Transverse colon (tissue), 4 donors: ENCODE measurements around the gene RNASE11.

Experiments used
- CTCF ChIP-seq, 5 experiments: fragments of 200-600 bp in 3 of 5; fragments of 450-650 bp in 2 of 5; sonication (generic) in 3 of 5; IDR thresholded peaks; 1 replicate in 2 of 5; 2 replicates in 3 of 5; pipeline ENCODE4 v1.5.1; 2016 to 2017; ENCODE audit warnings: antibody characterized with exemption in 5 of 5, inconsistent platforms in 3 of 5, mild to moderate bottlenecking in 2 of 5, moderate library complexity in 1 of 5
- EP300 ChIP-seq: sonication (generic); formaldehyde crosslinking; IDR thresholded peaks from one replicate; pipeline ENCODE4 v1.6.1; 2017; ENCODE audit warnings: antibody characterized with exemption, low read depth
- POLR2A ChIP-seq: fragments of 450-650 bp; IDR thresholded peaks from one replicate; pipeline ENCODE4 v1.6.1; 2016; ENCODE audit warnings: antibody characterized with exemption, mild to moderate bottlenecking, moderate library complexity
- POLR2AphosphoS5 ChIP-seq, 3 donors: sonication (generic); formaldehyde crosslinking; IDR thresholded peaks; one replicate each; pipeline ENCODE4 v1.6.1; 2016; ENCODE audit warnings: antibody characterized with exemption in 3 of 3

DNA sequence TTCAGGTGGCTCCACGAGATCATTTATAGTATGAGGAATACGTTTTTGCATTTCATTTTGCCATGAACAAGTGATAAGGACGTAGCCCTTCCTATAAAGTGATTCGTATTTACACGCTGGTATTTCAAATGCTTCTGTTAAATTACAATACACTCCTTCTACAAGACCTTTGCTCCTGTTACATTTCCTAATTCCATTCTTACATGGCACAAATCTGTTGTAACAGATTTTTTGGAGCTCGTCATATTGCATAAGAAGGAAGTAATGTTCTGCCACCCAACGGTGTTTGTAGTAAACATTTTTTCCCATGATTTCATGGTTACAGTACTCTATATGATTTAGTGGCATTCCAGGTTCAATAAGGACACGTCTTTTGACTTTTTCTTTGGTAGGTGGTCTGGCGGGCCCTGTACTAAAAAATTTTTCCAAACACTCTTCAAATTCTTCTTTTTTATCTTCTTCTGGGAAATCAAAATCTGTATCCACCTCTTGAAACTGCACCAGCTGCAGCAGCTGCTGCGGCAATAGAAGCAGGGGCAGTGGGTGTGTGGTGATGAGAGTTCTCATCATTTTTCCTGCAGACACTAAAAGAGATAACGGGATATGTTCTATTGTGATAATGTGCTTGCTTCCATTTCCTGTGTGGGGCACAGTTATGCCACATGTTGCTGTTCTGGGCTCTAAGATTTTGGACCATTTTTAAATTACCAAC, 31.1 kb downstream of the RNASE11 start:
- no peak for TF ChIP-seq POLR2A
- no peak for TF ChIP-seq CTCF (IDR thresholded peaks at IDR 0.05)
- no peak for TF ChIP-seq POLR2AphosphoS5 (IDR thresholded peaks at IDR 0.05)
- TF ChIP-seq EP300, result no peak
